Omental fat pad (tissue), 4 donors: Measurements from ENCODE around the gene COL4A3. TPM values are rescaled to one million over a fixed set of nuclear protein-coding genes. Genes with fewer than 3 reads are reported as not detected.

Experiments used
- ATAC-seq: fragments of 150-250 bp; one replicate; pipeline ENCODE4 v1.9.1; 2016; ENCODE audit warnings: mild to moderate bottlenecking, moderate library complexity; ENCODE audit not compliant: low FRiP score
- DNase-seq: peaks from one replicate; pipeline ENCODE4 v3.0.0-alpha.2; 2019; ENCODE audit warnings: low spot score
- CTCF ChIP-seq, 3 donors: fragments of 450-650 bp; IDR thresholded peaks; one replicate each; pipeline ENCODE4 v1.5.1; 2016 to 2017; ENCODE audit warnings: antibody characterized with exemption in 3 of 3, mild to moderate bottlenecking in 3 of 3, moderate library complexity in 2 of 3
- total RNA-seq, 4 donors: library from RNA; depleted of rRNA; stranded (reverse); fragments of >200 nt; gene quantifications; one replicate each; pipeline ENCODE4 v1.1.0, GENCODE V29; 2016

COL4A3 gene
- total RNA-seq, 4 donors from 2014 or later, result 0.24 to 1.7 (median 0.37) TPM

- no peak for TF ChIP-seq CTCF (IDR thresholded peaks at IDR 0.05)
- ATAC-seq (no peak), DNase-seq (no peak)
Measured at GRCh38 chr2:227177592-227178336, 13.3 kb downstream of the COL4A3 start.

DNA sequence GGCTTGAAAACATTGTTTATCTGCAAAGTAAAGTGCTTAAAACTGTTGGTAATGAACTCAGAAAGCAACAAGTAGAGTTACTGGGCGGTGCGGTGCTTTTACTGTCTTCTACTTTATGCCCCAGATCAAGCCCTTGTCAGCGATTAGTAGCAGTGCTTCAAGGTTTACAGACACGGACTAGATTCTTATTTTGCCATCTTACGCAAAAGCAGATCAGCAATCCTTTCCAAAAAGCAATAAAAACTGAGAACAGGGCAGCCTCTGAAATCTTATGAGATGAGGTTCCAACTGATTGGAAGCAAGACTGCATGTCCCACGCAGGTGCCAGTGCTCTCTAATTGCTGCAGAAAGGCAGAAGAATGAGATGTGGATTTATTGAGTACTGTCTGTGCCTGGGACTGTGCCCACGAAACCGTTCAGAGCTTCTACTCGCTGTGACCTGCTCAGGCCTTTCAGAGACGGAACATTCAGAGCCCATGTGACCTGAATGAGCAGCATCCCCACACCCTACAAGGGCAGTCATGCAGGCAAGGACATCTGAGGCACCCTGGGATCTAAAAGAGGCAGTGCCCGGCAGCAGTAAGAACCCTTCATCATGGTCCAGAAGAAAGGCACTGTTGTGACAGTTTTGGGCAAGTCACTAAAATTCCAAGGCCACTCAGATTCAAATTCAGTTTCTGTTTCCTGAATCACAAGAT is 15.7 kb downstream of the COL4A3 start:
- no peak for TF ChIP-seq CTCF (IDR thresholded peaks at IDR 0.05)
- no peak for DNase-seq
- ATAC-seq, result no peak

DNA sequence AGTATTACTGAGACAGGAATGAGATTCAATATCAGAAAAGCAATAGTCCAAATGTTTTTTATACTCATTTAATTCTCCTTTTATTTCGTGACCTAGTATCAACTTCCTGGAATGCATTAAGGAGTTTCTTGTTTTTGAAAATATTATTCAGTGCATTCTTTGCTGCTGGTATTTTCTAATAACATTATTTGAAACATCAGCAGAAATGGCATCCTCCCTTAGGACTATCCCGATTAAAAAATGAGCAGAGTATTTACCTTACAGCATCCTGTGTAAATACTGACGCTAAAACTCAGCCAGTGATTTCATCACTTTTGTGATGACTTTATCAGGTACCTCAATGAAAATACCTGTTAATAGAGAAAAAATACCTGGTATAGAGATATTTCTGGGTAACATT is 16.3 kb downstream of the COL4A3 start:
- DNase-seq (no peak), ATAC-seq (no peak)
- no peak for TF ChIP-seq CTCF (IDR thresholded peaks at IDR 0.05)

- TF ChIP-seq CTCF (IDR thresholded peaks at IDR 0.05), result no peak
- no peak for ATAC-seq
Measured at GRCh38 chr2:227182765-227183164, 18.3 kb downstream of the COL4A3 start.

GRCh38 chr2:227183657-227184367 is 19.4 kb downstream of the COL4A3 start:
- TF ChIP-seq CTCF (IDR thresholded peaks at IDR 0.05), result no peak
- DNase-seq (no peak), ATAC-seq (no peak)

More at GRCh38 chr2:227182765-227183164, 18.3 kb downstream of the COL4A3 start:
- no peak for DNase-seq

GRCh38 chr2:227185615-227186232 is 21.3 kb downstream of the COL4A3 start:
- TF ChIP-seq CTCF (IDR thresholded peaks at IDR 0.05), result no peak
- ATAC-seq (no peak), DNase-seq (no peak)
